Cardiac fibroblast (primary cell): ENCODE data around the gene NR2C2.

ENCODE experiments used
- DNase-seq, 2 donors: peaks; one replicate each; pipeline versions ENCODE4 v3.0.0 to v3.0.0-alpha.2; 2010; ENCODE audit warnings: low read depth in 2 of 2
- H3K4me3 ChIP-seq, 2 donors: replicated peaks in 1 of 2; 1 replicate in 1 of 2; 2 replicates in 1 of 2; pipeline ENCODE4 v1.5.1; 2011; ENCODE audit warnings: low read depth in 2 of 2, low read length in 2 of 2, mild to moderate bottlenecking in 2 of 2, moderate library complexity in 1 of 2
- TF ChIP-seq, protein P1 (sequence below): IDR thresholded peaks from one replicate; pipeline ENCODE4 v1.5.1; 2011; ENCODE audit warnings: low read depth, mild to moderate bottlenecking, low read length, inconsistent platforms

The NR2C2 gene

DNA sequence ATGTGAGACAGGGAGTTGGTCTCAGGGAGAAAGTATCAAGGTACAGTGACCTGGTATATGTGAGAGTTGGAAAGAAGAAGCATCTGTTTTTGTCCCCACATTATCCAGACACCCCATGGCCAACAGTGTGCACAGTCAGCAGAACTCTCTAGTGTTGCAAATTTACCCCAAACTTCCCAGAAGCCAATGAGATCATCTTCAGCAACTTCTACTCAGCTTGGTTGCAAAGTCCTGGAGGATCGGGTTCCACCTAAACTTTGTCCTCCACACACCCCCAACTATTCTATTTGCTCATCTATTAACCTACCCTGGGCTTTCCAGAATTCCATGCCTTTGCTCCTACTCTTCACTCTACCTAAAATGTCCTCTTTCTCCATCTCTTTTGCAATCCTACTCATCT is 135.9 kb downstream of the NR2C2 start:
- DNase-seq, result no peak
- TF ChIP-seq, protein P1, sequence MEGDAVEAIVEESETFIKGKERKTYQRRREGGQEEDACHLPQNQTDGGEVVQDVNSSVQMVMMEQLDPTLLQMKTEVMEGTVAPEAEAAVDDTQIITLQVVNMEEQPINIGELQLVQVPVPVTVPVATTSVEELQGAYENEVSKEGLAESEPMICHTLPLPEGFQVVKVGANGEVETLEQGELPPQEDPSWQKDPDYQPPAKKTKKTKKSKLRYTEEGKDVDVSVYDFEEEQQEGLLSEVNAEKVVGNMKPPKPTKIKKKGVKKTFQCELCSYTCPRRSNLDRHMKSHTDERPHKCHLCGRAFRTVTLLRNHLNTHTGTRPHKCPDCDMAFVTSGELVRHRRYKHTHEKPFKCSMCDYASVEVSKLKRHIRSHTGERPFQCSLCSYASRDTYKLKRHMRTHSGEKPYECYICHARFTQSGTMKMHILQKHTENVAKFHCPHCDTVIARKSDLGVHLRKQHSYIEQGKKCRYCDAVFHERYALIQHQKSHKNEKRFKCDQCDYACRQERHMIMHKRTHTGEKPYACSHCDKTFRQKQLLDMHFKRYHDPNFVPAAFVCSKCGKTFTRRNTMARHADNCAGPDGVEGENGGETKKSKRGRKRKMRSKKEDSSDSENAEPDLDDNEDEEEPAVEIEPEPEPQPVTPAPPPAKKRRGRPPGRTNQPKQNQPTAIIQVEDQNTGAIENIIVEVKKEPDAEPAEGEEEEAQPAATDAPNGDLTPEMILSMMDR, result no peak
- H3K4me3 ChIP-seq, result no peak overlapping the region

DNA sequence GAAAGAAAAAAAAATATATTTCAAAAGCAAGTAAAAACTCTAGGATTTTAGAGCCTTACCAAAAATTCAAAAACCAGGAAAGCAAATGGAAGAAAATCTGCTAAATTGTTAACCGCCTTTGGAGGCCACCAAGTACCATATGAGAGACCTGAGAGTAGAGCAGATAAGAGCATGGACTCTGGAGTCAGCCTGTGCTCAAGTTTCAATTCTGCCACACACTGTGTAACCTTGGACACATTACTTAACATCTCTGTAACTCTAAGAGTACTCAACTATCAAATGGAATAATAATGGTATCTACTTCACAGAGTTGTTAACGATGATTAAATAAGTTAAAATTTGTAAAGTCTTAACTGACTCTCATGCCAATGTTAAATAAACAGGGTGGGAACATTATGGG is 138.9 kb downstream of the NR2C2 start:
- no peak for DNase-seq
- no peak overlapping the region for H3K4me3 ChIP-seq
- TF ChIP-seq, protein P1, result no peak

DNA sequence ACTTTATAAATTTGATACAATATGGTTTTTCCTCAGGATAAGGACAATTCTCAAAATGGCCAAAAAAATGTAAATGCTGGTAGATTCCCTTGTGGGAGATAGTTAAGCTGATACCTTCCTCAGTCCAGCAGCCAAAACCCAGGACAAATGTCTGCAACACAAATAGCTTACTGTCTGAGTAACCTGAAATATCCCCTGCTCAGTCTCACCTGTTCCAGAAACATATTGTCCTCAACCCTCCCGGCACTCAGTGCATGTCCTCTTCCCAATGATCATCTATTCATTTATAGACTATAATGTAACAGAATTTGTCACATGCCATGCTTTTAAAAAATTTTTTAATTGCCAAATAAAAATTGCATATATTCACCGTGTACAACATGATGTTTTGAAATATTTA is 139.3 kb downstream of the NR2C2 start:
- TF ChIP-seq, protein P1, result no peak
- no peak for DNase-seq
- no peak overlapping the region for H3K4me3 ChIP-seq

DNA sequence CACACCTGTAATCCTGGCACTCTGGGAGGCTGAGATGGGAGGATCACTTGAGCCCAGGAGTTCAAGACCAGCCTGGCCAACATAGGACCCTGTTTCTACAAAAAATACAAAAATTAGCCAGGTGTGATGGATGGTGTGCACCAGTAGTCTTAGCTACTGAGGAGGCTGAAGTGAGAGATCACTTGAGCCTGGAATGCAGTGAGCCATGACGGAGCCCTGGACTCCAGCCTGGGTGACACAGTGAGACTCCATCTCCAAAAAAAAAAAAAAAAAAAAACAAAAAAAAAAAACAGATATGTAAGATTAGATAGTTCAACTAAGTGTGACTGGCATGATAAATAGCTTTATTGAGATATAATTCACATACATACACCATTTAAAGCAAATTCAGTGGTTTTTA is 141.8 kb downstream of the NR2C2 start:
- no peak for DNase-seq
- H3K4me3 ChIP-seq, result no peak overlapping the region
- TF ChIP-seq, protein P1, result no peak

DNA sequence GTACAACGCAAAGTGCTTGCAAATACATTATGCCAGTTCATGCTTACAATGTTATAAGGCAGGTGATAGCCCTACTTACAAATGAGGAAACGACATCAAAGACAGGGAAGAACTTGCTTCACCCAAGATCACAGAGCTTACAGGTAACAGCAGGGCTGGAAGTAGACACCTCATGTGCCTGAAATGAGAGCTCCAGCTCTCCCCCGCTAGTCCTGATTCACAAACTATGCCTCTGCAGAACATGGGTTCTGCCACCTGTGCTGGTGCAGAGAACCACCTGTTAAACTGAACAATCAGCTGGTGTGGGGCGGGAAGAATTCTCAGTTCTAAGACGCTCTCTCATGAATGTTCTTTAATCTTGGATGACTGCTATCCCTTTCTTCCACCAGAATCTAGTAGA is 144.2 kb downstream of the NR2C2 start:
- H3K4me3 ChIP-seq, result no peak overlapping the region
- no peak for DNase-seq
- TF ChIP-seq, protein P1, result no peak

DNA sequence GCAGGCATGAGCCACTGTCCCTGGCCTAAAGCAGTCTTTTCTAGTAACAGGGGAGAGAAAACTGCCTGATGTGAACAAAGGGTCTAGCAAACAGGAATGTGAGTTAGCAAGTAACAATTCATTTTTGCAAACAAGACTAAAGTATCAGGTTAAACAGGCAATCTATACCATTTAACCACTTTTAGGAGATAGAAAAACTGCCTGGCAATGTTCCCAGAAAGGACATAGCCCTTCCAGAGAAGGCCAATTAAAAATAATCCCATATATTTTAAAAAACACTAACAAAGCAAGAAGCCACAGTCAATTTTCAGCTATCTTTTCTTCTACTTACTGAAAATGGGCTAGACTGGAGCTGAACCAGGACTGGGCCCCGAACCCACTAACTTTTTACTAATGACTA is 145.3 kb downstream of the NR2C2 start:
- peak in 1 of 2 donors; percentile 25 for DNase-seq
- TF ChIP-seq, protein P1, result no peak
- H3K4me3 ChIP-seq, result no peak overlapping the region

DNA sequence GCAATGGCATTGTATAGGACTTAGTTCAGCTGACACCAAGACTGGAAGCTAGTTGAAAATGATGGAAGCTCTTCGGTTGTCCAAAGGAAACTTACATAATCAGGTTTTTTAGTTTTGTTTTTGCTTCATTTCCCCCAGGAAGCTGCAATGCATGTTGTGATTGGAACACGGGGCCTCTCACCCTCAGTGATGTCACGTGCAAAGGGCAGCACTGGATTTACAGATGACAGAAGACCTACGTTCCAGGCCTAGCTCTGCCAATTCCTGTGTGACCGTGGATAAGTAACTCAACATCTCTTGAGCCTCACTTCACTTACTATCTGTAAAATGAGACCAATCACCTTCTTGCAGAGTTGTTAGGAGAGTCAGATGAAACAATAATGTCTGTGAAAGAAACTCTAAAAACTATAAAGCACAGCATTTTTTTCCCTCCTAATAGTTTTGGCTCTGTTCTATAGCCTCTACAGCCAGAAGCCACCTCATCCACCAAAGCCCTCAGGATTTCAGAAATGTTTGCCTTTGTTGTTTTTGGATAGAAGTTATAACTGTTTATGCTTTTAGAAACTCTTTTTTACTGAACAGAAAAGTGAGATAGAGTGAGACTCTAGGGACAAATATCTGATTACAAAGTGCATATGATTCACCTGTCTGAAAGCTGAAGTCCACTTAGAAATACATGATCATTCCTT is 146.9 kb downstream of the NR2C2 start:
- peak in 1 of 2 donors; percentile 49 for DNase-seq
- TF ChIP-seq, protein P1, result no peak
- no peak overlapping the region for H3K4me3 ChIP-seq
